OCI-M1 (cell line): ENCODE results near the gene BMPER.

Source experiments
- DNase-seq: peaks from one replicate; lab custom pipeline; 2025; lab: John Stamatoyannopoulos, UW

The BMPER gene

DNA sequence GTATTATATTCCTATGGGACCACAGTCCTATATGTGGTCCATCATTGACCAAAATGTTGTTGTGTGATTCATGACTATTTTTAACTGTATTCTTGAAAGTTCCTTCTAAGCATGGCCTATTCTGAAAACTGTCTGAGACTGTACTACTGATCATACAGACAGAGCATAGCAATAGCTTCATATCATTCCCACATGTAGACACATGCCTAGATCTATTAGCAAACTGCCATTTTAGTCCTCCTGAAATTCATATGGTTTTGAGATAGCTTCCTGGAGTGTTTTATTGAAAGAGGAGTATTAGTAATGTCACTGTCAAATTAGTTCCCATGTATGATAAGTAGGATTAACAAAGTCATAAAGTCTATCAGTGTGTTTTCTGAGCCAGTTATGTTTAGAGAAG, 157.5 kb downstream of the BMPER start:
- DNase-seq, result no peak

DNA sequence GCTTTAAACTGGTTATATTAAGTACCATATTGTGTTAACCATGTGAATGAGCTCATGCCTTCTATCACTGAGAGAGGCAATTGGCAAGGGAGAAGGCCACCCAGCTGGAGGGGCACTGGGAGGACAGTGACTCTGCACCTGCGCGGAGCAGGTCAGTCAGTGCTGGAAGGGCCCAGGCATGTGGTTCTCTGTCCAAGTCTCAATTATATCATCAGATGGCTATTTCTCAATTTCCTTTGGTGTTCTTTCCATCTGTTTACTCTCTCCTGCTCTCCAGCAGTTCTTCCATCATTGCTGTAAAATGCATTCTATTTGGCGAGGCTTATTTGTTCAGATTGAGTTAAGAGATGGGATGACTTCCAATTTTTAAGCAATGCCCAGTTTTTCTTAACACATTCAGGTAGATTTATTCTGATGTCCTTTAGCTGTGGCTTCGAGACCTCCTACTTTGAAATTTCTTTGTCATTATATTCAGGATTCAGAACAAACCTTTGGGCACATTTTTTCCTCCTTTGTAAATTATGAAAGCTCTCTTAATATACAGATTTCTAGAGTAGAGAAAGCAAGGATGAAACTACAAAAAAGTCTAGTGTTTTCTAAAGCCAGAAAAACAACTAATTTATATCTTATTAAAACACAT, 159.3 kb downstream of the BMPER start:
- no peak for DNase-seq

GRCh38 chr7:34066411-34066810, 161.1 kb downstream of the BMPER start:
- no peak for DNase-seq

DNA sequence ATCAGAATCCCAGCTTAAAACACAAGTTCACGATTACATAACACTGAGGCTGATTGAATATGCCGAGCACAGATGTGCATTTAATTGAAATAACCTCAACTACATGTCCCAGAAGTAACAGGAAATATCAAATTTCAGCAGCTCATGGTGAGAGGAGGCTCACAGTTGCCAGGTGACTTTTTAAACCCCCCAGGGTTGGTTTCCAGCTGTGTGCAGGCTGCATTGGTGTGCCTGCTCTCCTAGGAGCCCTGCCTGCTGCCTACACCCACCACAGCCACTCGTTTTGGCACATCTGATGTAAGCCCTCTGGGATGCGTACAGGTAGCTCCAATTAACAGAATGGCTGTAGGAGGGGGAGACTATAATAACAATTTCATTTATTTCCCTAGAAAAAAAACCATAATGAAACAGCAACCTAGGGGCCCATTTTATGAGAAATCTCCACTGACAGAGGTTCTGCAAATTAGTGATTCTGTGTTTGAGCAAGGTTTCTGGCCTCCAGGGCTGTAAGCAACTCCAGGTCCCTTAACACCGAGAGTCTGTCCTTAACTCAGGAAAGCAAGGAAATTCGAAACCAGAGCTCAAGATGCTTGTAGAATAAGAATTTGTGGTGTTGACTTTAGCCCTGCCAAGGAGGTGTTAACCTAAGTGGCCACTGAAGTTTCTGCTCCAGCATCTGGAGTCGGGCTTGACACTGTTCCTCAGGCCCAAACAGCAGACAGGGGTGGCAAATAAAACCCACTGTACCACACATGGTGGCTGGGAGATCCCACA, 161.9 kb downstream of the BMPER start:
- no peak for DNase-seq

DNA sequence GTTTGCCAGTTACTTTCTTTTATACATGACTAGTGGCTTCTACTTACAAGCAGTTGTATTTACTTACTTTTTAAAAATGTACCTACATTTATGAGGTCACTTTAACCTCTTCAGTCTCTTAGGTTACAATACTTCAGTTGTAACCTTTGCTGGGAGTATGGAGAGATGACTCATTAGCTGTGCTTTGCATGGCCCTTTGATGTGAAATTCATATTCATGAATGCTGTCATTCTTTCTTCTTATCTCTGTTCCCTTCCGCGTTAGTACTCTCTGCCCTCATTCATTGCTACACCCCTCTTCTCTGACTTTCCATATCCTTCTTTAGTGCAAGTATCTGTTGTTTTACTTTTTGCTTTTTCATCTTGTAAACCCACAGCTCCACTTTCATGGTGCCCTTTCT, 164.3 kb downstream of the BMPER start:
- peak; percentile 69 for DNase-seq

DNA sequence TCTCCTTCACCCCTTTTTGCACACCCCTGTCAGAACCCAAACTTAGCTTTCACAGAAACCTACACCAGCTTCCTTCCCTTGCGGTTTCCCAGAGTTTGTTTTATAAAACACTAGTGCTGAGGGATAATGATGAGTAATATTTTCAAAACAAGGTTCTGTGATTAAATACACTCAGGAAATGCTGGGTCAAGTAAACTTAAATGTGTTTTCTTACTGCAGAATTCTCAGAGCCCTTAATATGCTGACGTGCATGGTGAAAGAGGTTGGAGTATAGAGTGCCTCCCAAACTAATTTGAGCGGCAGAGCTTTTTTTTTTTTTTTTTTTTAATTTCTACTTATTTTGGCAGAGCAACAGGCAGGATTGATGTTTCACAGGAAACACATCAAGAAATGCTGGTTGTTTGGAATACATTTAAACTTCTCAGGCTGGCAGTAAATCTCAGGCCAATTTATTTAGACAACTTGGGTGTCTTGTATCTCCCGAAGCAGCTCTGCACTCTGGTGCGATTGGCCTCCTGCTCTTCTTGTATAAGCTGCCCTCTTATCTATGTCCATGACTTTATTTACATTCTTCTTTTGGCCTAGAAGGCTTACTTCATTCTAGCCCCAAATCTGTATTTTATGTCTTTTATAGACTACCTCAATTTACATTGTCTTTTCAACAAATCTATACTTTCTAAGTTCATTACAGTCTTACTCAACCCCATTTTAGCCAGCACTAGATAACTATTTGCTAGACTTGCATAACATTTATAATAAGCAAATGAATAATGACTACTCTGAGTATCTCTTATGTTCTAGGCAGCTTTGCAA, 165.4 kb downstream of the BMPER start:
- no peak for DNase-seq

GRCh38 chr7:34073676-34074075, 168.3 kb downstream of the BMPER start:
- DNase-seq, result no peak

GRCh38 chr7:34074421-34074820, 169.1 kb downstream of the BMPER start:
- DNase-seq, result no peak

DNA sequence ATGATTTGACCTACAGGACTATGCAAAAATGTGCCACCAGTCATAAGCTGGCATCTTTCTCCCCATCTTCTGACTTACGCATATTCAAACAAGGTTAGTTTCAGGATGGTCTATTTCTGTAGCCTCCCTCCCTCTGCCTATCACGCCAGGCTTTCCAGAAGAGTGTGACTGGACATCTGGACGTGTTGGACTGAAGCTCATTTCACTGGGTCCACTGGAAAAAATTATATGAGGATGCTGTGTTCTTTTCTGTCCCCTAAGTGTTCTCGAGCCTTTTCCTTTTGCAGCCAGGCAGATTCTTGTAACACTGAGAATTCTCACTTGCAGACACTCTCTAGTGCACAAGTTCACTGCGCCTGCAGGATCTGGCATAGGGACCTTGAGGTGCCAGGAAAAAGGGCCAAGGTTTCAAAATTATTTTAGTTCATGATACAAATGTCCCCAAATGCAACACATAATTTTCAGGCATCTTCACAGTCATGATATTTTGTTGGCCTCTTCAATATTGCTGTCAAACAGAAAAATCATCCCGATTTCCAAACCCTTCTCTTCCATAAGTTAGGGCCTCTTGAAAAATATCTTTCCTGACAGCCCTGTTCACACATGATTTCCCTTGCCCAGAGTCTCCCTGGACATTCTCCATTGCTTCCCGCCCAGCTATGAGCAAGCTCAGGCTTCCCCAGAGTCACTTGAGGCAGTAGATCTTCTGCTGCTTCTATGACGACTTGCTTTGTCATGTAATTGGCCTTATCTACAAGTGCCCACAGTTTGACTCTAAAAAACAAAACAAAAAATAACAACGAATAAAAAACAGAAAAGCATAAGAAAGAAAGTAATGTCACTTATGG, 170.4 kb downstream of the BMPER start:
- peak; percentile 39 for DNase-seq

GRCh38 chr7:34077168-34077567, 171.8 kb downstream of the BMPER start:
- no peak for DNase-seq

DNA sequence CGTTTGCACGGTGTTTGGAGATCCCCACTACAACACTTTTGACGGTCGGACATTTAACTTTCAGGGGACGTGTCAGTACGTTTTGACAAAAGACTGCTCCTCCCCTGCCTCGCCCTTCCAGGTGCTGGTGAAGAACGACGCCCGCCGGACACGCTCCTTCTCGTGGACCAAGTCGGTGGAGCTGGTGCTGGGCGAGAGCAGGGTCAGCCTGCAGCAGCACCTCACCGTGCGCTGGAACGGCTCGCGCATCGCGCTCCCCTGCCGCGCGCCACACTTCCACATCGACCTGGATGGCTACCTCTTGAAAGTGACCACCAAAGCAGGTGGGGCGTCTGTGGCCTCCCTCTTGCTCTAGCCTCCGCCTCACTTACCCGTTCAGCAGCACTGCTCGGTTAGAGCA, 173.5 kb downstream of the BMPER start:
- DNase-seq, result no peak

- no peak for DNase-seq
These were observed 175.2 kb downstream of the BMPER start for GRCh38 chr7:34080513-34080912.

GRCh38 chr7:34081935-34082334, 176.6 kb downstream of the BMPER start:
- DNase-seq, result no peak

- DNase-seq, result no peak
These were observed 178.1 kb downstream of the BMPER start for GRCh38 chr7:34083440-34083839.

- DNase-seq, result no peak
These were observed 179.3 kb downstream of the BMPER start for GRCh38 chr7:34084651-34085050.

- DNase-seq, result no peak
These were observed 180.7 kb downstream of the BMPER start for GRCh38 chr7:34086064-34086463.

DNA sequence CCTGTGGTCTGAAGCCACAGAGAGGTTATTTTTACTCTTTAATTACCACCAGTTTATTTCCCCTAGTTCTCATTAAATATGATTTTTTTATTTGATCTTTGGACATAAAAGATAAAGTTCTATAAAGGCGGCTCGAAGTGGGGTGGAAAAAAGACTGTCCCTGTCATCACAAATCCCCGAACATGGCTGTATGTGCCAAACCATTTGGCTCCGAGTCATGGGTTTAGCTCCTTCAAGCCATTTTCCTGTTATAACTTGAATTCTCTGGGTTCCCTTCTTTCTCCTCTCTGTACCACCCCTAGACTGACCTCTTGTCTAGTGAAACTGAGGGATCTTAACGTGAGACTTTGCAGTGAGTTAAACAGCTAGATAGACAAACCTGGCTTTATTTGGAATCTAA, 181.6 kb downstream of the BMPER start:
- DNase-seq, result no peak

- DNase-seq, result peak; percentile 62
These were observed 182.9 kb downstream of the BMPER start for GRCh38 chr7:34087892-34088891.

GRCh38 chr7:34090816-34091215, 185.5 kb downstream of the BMPER start:
- no peak for DNase-seq

DNA sequence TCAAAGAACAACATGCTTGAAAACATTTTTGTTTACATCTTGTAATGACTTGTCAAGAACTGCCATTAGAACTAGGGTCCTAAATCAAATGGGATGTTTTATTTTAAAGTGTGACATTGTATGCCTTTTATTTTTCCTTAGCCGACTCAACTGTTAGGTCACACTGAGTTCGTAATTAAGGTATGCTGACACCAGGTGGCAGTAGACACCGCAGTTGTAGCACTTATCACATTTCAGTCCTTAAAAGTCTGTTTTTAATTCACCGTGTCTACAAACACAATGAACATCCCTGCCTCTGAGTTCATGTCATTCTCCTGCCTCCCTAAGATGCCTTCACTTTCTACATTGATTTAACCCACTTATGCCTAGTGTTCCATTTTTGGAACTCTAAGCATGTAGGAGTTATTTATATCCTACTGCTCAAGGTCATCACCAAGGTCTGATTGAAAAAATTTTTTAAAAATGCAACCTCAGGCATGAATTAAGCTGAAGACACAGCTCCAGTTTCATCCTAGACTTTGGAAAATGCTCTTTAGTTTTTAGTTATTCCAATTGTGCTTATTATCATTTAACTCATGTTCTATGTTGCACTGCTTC, 186.1 kb downstream of the BMPER start:
- DNase-seq, result peak; percentile 59
